Tibial nerve (tissue), 4 donors: Measurements from ENCODE around the gene LIPC. TPM values are rescaled to one million over a fixed set of nuclear protein-coding genes. Genes with fewer than 3 reads are reported as not detected.

Experiments
- DNase-seq, 2 donors: peaks; one replicate each; pipeline ENCODE4 v3.0.0-alpha.2; 2019; ENCODE audit warnings: low spot score in 2 of 2
- H3K27ac ChIP-seq, 4 donors: fragments of 200-600 bp; sonication (generic) in 3 of 4; one replicate each; pipeline ENCODE4 v1.5.1; 2017 to 2019; ENCODE audit warnings: mild to moderate bottlenecking in 1 of 4
- H3K27me3 ChIP-seq, 2 donors: fragments of 200-600 bp; sonication (generic) in 1 of 2; one replicate each; pipeline versions ENCODE4 v1.5.1 to v1.6.0; 2017 to 2019
- H3K36me3 ChIP-seq, 3 donors: fragments of 200-600 bp; sonication (generic); one replicate each; pipeline ENCODE4 v1.5.1; 2018 to 2019
- H3K4me1 ChIP-seq, 4 donors: fragments of 200-600 bp; sonication (generic) in 3 of 4; one replicate each; pipeline ENCODE4 v1.5.1; 2017 to 2019
- H3K4me3 ChIP-seq, 4 donors: fragments of 200-600 bp; sonication (generic) in 3 of 4; one replicate each; pipeline ENCODE4 v1.5.1; 2017 to 2019; ENCODE audit warnings: mild to moderate bottlenecking in 1 of 4, moderate library complexity in 1 of 4
- H3K9me3 ChIP-seq, 4 donors: fragments of 200-600 bp; sonication (generic) in 3 of 4; one replicate each; pipeline ENCODE4 v1.5.1; 2017 to 2019
- EP300 ChIP-seq, 2 donors: sonication (generic); formaldehyde crosslinking; IDR thresholded peaks; one replicate each; pipeline ENCODE4 v1.6.1; 2017; ENCODE audit warnings: antibody characterized with exemption in 2 of 2, mild to moderate bottlenecking in 1 of 2
- POLR2A ChIP-seq, 2 donors: fragments of 450-650 bp; IDR thresholded peaks; one replicate each; pipeline ENCODE4 v1.6.1; 2017; ENCODE audit warnings: antibody characterized with exemption in 2 of 2, mild to moderate bottlenecking in 2 of 2, moderate library complexity in 2 of 2
- WGBS, 2 donors: methylation state at CpG; one replicate each; pipeline ENCODE4 v1.1.5; 2018; 5-methylcytosine and 5-hydroxymethylcytosine counted together
- total RNA-seq, 4 donors: library from RNA; depleted of rRNA; stranded (reverse); fragments of >200 nt; gene quantifications; one replicate each; pipeline ENCODE4 v1.1.0, GENCODE V29; 2016
- TF ChIP-seq, protein P1 (sequence below), 5 experiments: fragments of 200-600 bp in 3 of 5; fragments of 450-650 bp in 2 of 5; sonication (generic) in 3 of 5; IDR thresholded peaks; one replicate each; pipeline ENCODE4 v1.5.1; 2016 to 2019; ENCODE audit warnings: antibody characterized with exemption in 5 of 5, mild to moderate bottlenecking in 3 of 5, moderate library complexity in 2 of 5

Gene LIPC
- total RNA-seq, 4 donors from 2014 or later = 11.2 to 18.4 (median 14.7) TPM

DNA sequence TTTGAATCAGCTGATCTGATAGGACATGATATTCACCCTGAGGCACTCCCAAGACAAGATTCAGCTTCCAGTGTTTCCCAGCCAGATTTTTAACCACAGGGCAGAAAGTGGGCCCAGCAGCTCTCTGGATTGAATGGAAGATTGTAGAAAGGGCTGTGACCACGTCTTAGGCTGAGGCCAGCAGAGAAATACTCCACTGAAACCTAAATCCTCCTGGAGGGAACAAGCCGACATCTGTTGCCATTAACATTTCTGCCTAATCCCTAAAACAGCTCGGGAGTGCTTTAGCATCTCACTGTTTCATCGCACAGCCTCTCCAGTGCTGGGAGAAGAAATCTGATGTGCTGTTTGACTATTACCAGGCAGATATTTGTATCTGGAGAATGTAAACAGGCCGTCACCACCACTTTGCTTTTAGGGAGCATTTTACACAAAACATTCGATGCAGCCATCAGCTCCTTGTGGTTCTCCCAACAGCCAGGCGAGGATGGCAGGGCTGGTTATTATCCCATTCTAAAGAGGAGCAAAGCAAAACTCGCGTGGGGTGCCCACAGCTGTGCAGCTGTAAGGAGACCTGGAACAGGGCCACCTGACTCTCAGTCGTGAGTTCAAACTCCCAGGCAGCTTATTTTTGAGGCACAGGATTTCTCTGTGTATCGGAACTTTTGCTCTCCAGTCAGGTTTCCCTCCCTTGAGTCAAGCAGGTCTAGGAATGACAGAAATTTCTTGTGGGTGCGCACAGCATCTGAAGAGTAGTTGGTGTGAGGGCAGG lies 117.4 kb downstream of the LIPC start:
- Histone ChIP-seq H3K9me3 (no peaks in the 10 kb centered on the region), H3K27ac (peak overlapping the region in 2 of 4 donors; percentile 13 to 87), H3K4me3 (no peak overlapping the region), H3K36me3 (no peaks in the 10 kb centered on the region), H3K27me3 (no peaks in the 10 kb centered on the region), H3K4me1 (peaks cover 0 to 47% (median 9%) of the 10 kb centered on the region in 4 donors)
- TF ChIP-seq, protein P1, sequence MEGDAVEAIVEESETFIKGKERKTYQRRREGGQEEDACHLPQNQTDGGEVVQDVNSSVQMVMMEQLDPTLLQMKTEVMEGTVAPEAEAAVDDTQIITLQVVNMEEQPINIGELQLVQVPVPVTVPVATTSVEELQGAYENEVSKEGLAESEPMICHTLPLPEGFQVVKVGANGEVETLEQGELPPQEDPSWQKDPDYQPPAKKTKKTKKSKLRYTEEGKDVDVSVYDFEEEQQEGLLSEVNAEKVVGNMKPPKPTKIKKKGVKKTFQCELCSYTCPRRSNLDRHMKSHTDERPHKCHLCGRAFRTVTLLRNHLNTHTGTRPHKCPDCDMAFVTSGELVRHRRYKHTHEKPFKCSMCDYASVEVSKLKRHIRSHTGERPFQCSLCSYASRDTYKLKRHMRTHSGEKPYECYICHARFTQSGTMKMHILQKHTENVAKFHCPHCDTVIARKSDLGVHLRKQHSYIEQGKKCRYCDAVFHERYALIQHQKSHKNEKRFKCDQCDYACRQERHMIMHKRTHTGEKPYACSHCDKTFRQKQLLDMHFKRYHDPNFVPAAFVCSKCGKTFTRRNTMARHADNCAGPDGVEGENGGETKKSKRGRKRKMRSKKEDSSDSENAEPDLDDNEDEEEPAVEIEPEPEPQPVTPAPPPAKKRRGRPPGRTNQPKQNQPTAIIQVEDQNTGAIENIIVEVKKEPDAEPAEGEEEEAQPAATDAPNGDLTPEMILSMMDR (IDR thresholded peaks at IDR 0.05) = no peak
- TF ChIP-seq EP300 (IDR thresholded peaks at IDR 0.05) (no peak), POLR2A (IDR thresholded peaks at IDR 0.05) (no peak)
- 76 to 81% methylated on average over 12 of the region's 12 CpGs for WGBS, 2 donors
- no peak for DNase-seq

DNA sequence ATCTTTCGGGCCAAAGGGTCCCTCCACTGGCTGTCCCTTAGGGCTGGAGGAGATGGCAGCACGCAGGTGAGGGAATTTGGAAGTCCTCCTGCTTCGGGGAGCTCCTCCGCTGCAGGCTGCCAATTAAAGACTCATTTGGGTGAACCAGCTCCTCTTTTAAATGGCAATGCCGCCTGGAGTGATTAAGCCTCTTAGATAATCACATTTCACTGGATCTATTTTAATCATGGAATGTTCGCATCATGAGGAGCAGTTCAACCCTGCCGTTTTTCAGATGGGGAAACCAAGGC lies 117.9 kb downstream of the LIPC start:
- TF ChIP-seq EP300 (IDR thresholded peaks at IDR 0.05) (no peak), POLR2A (IDR thresholded peaks at IDR 0.05) (no peak)
- TF ChIP-seq, protein P1 (IDR thresholded peaks at IDR 0.05) = no peak
- no peak for DNase-seq
- H3K27me3 ChIP-seq = no peaks in the 10 kb centered on the region
- no peaks in the 10 kb centered on the region for H3K36me3 ChIP-seq
- H3K4me1 ChIP-seq = peaks cover 0 to 47% (median 9%) of the 10 kb centered on the region in 4 donors
- H3K27ac ChIP-seq = peak overlapping the region in 2 of 4 donors; percentile 13 to 87
- no peak overlapping the region for H3K4me3 ChIP-seq
- WGBS, 2 donors = 93 to 97% methylated on average over 7 of the region's 7 CpGs
- no peaks in the 10 kb centered on the region for H3K9me3 ChIP-seq

DNA sequence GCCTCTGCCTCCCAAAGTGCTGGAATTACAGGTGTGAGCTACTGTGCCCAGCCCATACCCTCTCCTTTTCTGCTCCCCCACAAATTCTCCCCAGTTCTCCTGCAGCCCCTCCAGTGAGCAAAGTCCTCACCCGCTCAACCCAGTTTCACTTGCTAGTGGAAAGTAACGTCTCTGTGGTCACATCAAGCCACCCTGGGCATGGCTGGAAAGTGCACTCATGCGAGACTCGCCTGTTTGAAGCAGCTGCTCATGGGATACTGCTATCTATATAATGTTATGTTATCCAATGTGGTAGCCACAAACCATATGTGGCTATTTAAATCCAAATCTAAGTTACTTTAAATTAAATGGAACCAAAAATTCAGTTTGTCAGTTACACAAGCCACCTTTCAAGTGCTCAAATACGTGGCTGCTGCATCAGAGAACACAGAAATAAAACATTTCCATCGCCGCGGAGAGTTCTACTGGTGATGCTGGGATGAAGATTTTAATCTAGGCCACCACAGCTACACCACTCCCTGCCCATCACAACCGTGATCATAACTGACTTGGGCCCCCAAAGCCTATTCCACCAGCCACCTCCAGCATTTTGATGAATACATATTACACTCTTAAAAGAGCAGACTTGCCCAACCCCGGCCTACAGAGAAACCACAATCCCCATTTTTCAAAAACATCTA lies 119.4 kb downstream of the LIPC start:
- Histone ChIP-seq H3K27ac (peak overlapping the region; percentile 47 to 94 (median 83)), H3K4me1 (peaks cover 0 to 58% (median 9%) of the 10 kb centered on the region in 4 donors), H3K9me3 (no peaks in the 10 kb centered on the region), H3K36me3 (no peaks in the 10 kb centered on the region), H3K4me3 (no peak overlapping the region), H3K27me3 (no peaks in the 10 kb centered on the region)
- TF ChIP-seq, protein P1 (IDR thresholded peaks at IDR 0.05) = no peak
- TF ChIP-seq EP300 (IDR thresholded peaks at IDR 0.05) (no peak), POLR2A (IDR thresholded peaks at IDR 0.05) (no peak)
- 81 to 87% methylated on average over 10 of the region's 10 CpGs for WGBS, 2 donors
- DNase-seq = no peak

DNA sequence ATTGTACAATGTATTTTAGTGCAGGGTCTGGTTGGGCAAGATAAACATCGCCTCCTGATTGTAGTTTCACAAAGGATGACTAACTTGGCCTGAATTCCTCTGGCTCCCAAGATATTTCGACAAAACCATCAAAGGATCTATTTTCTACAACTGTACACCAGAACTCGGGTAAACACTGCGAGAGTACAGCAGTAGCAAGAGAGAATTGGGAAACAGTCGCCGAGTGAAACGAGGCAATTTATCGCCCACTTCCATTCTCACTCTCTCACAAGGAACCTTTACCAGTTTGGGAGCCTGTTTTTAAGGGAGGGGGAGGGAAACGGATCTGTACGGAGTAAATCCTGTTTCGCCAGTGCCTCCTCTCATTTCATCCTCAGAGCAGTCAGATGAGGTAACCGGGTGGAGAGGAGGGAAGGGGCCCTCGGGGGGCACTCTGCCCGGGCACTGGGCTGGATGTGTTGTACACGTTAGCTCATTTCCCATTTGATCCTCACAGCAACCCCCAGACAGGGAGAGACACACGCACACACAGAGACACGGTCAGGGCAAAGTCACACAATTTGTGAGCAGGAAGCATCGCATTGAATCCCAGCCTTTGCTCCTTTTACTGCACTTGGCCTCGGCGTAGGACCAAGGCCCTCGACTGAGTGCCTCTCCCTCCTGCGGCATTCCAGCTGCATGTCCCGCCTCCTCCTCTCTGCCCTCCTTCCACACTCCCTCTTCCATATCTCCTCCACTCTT lies 120.1 kb downstream of the LIPC start:
- Histone ChIP-seq H3K36me3 (no peaks in the 10 kb centered on the region), H3K27ac (peak overlapping the region; percentile 47 to 94 (median 83)), H3K4me3 (peak overlapping the region; percentile 1 to 39 (median 20)), H3K27me3 (no peaks in the 10 kb centered on the region), H3K4me1 (peaks cover 0 to 58% (median 6%) of the 10 kb centered on the region in 4 donors), H3K9me3 (no peaks in the 10 kb centered on the region)
- 27 to 28% methylated on average over 23 of the region's 23 CpGs for WGBS, 2 donors
- TF ChIP-seq EP300 (IDR thresholded peaks at IDR 0.05) (peak; percentile 29 to 86), POLR2A (IDR thresholded peaks at IDR 0.05) (peak in 1 of 2 donors; percentile 15)
- TF ChIP-seq, protein P1 (IDR thresholded peaks at IDR 0.05) = no peak
- peak in 1 of 2 donors; percentile 48 for DNase-seq
